ENCODE measurements around the gene COX7A2. TPM values are rescaled to one million over a fixed set of nuclear protein-coding genes. Genes with fewer than 3 reads are reported as not detected.

COX7A2 gene
- total and polyA plus RNA-seq, 2 experiments from 2014 or later = 768 to 1,135 TPM

DNA sequence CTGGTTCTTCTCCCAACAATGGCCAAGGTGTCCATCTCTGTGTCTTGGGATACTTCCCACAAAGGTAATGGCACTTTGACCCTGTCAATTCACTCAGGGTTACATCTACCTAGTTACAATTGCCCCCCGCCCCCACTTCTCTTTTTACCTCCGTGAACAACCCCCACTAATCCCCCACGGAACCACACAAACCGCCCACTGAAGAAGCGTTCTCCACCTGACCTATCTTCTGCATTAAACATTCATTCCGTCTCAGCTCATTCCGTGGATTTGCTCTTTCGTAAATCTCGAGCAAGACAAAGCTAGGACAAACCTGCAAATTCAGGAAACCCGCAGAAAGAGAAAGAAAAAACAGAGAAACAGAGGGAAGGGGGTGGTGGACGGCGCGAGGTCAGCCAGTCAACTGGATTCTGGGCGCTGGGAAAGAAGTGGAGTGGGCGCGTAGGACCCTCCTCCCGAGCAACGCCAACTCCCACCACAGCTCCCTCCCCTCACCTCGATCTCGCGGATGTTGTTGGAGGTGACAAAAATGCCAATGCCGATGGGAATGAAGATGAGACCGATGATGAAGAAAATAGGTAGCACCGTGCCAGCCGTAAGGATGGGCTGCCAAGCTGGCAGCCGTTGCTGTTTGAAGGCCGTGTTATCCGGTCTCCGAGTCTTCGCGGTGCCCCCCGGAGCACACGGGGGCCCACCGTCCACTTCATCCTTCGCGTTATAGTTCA lies 40.5 kb upstream of the COX7A2 start:
- Histone ChIP-seq H3K9me3 (ENCODE audit: low read depth) (no peaks in the 10 kb centered on the region), H3K4me1 (ENCODE audit: low read depth) (peaks cover 34% of the 10 kb centered on the region), H3K36me3 (no peaks in the 10 kb centered on the region), H3K4me3 (peak overlapping the region; percentile 95), H3K27ac (peak overlapping the region; percentile 83), H3K27me3 (no peaks in the 10 kb centered on the region)
- TF ChIP-seq, protein P1, sequence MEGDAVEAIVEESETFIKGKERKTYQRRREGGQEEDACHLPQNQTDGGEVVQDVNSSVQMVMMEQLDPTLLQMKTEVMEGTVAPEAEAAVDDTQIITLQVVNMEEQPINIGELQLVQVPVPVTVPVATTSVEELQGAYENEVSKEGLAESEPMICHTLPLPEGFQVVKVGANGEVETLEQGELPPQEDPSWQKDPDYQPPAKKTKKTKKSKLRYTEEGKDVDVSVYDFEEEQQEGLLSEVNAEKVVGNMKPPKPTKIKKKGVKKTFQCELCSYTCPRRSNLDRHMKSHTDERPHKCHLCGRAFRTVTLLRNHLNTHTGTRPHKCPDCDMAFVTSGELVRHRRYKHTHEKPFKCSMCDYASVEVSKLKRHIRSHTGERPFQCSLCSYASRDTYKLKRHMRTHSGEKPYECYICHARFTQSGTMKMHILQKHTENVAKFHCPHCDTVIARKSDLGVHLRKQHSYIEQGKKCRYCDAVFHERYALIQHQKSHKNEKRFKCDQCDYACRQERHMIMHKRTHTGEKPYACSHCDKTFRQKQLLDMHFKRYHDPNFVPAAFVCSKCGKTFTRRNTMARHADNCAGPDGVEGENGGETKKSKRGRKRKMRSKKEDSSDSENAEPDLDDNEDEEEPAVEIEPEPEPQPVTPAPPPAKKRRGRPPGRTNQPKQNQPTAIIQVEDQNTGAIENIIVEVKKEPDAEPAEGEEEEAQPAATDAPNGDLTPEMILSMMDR (IDR thresholded peaks at IDR 0.05; ENCODE audit: low read depth, low read length) = no peak
- peak; percentile 30 to 59 for DNase-seq (ENCODE audit: low read depth in 1 of 2, low spot score in 1 of 2)

DNA sequence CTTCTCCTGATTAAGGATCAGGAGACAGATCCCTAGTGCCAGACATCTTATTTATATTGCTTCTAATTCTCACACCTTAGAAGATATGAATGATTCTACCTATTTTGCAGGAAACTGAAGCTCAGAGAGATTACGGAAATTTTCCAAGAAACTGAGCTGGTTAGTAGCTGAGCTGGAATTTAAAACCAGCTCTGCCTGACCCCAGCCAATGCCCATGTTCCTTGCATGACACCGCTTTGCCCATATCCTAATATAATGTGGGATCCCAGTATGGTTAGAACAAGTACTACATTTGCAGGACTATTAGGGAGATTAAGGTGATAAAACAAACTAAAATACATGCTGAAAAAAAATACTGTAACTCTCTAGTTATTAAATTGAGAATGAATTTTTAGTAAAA lies 39.1 kb upstream of the COX7A2 start:
- Histone ChIP-seq H3K4me1 (ENCODE audit: low read depth) (peaks cover 48% of the 10 kb centered on the region), H3K9me3 (ENCODE audit: low read depth) (no peaks in the 10 kb centered on the region), H3K27me3 (no peaks in the 10 kb centered on the region), H3K27ac (no peak overlapping the region), H3K36me3 (no peaks in the 10 kb centered on the region), H3K4me3 (peak overlapping the region; percentile 95)
- TF ChIP-seq, protein P1 (IDR thresholded peaks at IDR 0.05; ENCODE audit: low read depth, low read length) = no peak
- no peak for DNase-seq (ENCODE audit: low read depth in 1 of 2, low spot score in 1 of 2)

DNA sequence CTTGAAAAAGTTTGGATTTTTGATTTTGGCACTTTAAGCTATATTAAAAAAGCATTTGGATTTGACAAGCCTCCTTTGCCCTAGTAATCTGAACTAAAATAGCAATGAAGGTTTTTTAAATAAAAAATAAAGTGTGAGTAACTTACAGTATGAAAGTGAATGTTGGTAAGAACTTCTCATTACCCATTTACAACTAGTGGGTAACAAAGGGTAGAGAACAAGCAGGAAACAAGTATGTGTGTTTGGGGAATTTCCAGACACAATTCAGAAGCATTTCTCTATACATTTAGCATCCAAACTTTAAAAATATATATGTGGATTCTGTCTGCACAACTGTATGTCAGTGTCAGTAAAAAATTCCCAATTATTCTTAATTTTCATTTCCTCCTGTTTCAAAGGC lies 38.1 kb upstream of the COX7A2 start:
- H3K4me1 ChIP-seq (ENCODE audit: low read depth) = peaks cover 49% of the 10 kb centered on the region
- no peak for DNase-seq (ENCODE audit: low read depth in 1 of 2, low spot score in 1 of 2)
- H3K36me3 ChIP-seq = no peaks in the 10 kb centered on the region
- no peaks in the 10 kb centered on the region for H3K9me3 ChIP-seq (ENCODE audit: low read depth)
- TF ChIP-seq, protein P1 (IDR thresholded peaks at IDR 0.05; ENCODE audit: low read depth, low read length) = no peak
- no peaks in the 10 kb centered on the region for H3K27me3 ChIP-seq
- H3K4me3 ChIP-seq = peak overlapping the region; percentile 95
- H3K27ac ChIP-seq = no peak overlapping the region

DNA sequence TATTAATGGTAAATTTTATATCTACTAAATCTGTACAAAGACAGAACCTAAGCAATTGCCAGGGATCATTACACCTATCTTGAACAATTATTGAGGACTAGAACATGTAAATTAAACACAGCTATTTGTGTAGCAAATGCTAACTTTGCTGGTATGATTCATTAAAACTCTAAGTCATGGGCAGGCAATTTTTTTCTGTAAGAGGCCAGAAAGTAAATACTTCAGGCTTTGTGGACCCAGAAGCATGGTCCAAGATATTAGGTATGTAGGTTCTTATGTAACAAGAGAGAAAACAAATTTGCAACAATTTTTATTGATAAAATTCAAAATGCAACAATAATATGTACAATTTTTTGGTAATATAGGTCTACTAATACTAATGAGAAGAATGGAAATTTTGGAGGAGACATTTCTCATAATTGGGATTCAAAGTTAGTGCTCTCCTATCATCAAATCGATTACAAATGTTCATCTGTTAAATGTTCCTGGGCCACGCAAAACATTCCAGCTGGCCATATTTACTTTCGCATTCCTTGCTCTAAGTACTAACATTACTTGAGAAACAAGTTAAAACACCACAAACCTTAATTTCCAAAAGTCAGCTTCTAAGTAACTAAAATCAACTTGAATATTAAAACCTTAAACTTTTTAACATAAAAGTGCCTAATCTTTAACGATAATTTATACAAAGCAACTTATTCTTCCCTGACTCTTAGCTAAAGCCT lies 36.7 kb upstream of the COX7A2 start:
- DNase-seq (ENCODE audit: low read depth in 1 of 2, low spot score in 1 of 2) = no peak
- H3K27me3 ChIP-seq = no peaks in the 10 kb centered on the region
- no peaks in the 10 kb centered on the region for H3K36me3 ChIP-seq
- no peak overlapping the region for H3K4me3 ChIP-seq
- TF ChIP-seq, protein P1 (IDR thresholded peaks at IDR 0.05; ENCODE audit: low read depth, low read length) = no peak
- no peaks in the 10 kb centered on the region for H3K9me3 ChIP-seq (ENCODE audit: low read depth)
- no peak overlapping the region for H3K27ac ChIP-seq
- H3K4me1 ChIP-seq (ENCODE audit: low read depth) = peaks cover 49% of the 10 kb centered on the region

DNA sequence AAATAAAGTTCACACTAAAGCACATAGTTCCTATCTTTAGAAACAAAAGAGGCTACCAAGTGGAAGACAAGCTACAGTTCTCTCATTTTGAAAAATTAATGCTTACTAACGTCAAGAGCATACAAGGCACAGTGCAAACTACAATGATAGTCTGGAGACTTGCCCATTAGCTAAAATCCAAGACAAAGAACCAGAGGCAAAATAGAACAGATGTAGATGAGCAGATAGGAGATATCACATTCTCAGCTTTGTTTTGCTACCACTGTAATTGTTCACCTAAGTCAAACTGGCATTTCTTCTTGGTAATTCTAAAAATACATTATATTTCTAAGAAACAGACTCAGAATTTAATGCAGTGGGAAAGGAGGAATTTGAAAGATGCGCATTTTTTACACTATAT lies 35.8 kb upstream of the COX7A2 start:
- H3K9me3 ChIP-seq (ENCODE audit: low read depth) = no peaks in the 10 kb centered on the region
- no peaks in the 10 kb centered on the region for H3K27me3 ChIP-seq
- DNase-seq (ENCODE audit: low read depth in 1 of 2, low spot score in 1 of 2) = no peak
- TF ChIP-seq, protein P1 (IDR thresholded peaks at IDR 0.05; ENCODE audit: low read depth, low read length) = no peak
- H3K4me3 ChIP-seq = no peak overlapping the region
- peaks cover 49% of the 10 kb centered on the region for H3K4me1 ChIP-seq (ENCODE audit: low read depth)
- H3K36me3 ChIP-seq = no peaks in the 10 kb centered on the region
- no peak overlapping the region for H3K27ac ChIP-seq
